ENCODE measurements around the gene GEMIN7. TPM values are rescaled to one million over a fixed set of nuclear protein-coding genes. Genes with fewer than 3 reads are reported as not detected.
A peak's percentile ranks its signal among the peaks of the same experiment; 100 is the strongest.

The GEMIN7 gene
- total RNA-seq, 4 donors from 2014 or later: 22.2 to 34.1 (median 27.9) TPM

DNA sequence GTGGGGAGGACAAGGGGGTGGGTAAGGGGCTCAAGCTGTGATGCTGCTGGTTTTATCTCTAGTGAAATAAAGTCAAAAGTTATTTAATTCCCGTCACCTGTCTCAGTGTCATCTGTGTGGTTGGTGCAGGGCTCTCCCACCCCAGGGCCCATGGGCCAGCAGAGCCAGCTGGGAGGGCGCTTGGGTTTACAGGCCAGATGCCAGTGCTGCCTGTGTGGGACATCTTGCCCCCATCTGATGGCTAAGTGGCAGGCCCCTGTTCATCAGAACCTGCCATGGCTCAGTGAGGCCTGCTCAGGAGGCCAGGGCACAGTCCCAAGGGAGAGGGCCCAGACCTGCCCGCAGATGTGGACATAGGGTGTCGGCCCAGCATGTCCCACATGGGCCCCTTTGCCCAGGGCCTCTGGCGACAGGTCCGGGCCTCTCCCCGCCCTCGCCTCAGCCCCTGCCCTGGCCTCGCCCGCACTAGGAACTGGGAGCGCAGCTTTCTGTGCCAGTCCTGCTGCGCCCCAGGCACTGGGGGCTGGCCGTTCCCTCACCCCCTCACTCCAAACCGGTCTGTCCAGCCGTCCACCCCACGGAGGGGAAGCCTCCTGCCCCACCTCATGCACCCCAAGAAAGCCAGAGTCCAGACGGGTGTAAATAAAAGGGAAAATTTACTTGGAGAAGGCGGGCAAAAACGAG is 8.1 kb upstream of the GEMIN7 start:
- DNase-seq (ENCODE audit: low spot score) (no peak), ATAC-seq (ENCODE audit: low FRiP score) (no peak)
- TF ChIP-seq, protein P1, sequence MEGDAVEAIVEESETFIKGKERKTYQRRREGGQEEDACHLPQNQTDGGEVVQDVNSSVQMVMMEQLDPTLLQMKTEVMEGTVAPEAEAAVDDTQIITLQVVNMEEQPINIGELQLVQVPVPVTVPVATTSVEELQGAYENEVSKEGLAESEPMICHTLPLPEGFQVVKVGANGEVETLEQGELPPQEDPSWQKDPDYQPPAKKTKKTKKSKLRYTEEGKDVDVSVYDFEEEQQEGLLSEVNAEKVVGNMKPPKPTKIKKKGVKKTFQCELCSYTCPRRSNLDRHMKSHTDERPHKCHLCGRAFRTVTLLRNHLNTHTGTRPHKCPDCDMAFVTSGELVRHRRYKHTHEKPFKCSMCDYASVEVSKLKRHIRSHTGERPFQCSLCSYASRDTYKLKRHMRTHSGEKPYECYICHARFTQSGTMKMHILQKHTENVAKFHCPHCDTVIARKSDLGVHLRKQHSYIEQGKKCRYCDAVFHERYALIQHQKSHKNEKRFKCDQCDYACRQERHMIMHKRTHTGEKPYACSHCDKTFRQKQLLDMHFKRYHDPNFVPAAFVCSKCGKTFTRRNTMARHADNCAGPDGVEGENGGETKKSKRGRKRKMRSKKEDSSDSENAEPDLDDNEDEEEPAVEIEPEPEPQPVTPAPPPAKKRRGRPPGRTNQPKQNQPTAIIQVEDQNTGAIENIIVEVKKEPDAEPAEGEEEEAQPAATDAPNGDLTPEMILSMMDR (IDR thresholded peaks at IDR 0.05): no peak

DNA sequence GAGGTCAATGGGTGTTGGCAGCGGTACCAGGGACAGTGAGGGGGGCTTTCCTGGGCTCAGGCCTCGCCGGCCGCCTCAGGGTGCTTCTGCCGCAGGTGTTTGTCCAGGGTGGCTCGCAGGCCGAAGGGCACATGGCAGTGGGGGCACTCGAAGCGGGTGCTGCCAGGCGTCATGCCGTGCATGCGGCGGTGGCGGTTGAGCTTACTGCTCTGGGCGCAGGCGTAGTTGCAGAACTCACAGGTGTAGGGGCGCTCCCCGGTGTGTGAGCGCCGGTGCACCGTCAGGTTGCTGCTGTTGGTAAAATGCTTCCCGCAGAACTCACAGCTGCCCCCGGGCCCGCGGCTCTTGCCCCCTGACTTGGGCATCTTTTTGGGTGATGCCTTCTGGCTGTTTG is 7.5 kb upstream of the GEMIN7 start:
- TF ChIP-seq, protein P1 (IDR thresholded peaks at IDR 0.05): no peak
- DNase-seq (ENCODE audit: low spot score) (no peak), ATAC-seq (ENCODE audit: low FRiP score) (no peak)

DNA sequence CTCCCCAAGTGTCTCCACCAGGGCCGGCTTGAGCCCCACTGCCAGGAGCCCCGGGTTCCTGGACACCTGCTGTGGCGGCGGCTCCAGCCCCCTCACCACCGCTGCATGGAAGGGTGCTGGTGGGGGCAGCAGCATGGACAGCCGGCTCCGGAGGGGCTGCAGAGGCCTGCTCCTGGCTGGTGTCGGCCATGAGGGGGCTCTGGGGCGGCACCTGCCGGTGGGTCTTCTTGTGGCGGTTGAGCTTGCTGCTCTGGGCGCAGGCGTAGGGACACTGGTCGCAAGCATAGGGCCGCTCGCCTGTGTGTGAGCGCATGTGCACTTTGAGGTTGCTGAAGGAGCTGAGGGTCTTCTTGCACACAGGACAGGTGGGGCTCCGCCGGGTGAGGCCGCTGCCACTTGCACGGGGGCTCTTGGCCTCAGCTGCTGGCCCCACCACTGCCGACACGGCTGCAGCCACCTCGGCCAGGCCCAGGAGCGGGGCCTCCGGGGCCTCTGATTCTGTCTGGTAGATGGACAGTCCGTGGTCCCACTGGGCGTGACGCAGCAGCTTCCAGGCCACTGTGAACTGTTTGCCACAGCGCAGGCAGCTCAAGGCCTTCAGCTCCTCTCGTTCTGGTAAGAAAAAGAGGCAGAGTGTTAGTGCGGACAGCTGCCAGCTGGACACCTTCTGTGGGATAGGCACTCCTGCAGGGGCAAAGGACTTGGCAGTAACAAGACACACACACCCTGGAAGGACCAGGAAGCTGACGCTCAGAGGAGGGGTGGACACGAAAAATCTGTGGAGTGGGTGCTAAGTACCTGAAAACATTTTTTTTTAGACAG is 6.9 kb upstream of the GEMIN7 start:
- DNase-seq (ENCODE audit: low spot score) (no peak), ATAC-seq (ENCODE audit: low FRiP score) (no peak)
- TF ChIP-seq, protein P1 (IDR thresholded peaks at IDR 0.05): no peak

DNA sequence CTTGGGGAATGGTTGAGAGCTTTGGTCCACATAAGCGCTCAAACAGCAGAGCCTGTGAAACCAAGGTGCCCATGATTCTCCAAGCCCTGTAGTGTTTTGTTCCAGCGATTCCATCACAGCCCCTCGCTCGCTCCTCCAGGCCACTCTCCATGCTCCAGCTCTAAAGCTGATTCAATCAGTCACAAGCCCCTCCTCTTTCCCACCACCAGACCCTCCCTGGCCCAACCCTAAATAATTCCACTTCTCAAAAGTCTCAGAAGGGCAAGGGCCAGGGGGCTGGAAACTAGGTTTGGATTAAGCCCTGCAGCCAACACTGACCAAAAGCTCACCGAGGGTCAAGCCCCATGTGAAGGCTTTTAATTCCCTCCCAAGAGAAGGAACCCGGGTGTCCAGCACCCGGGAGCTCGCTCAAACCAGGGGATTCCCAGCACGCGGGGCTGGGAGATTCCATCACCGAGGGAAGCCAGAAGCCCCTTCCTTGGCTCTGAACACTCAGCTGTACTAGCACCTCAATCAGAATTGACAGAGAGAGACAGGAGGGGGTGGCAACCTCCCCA is 4.2 kb upstream of the GEMIN7 start:
- ATAC-seq (ENCODE audit: low FRiP score) (no peak), DNase-seq (ENCODE audit: low spot score) (no peak)
- TF ChIP-seq, protein P1 (IDR thresholded peaks at IDR 0.05): no peak

GRCh38 chr19:45075301-45076028 is 3.6 kb upstream of the GEMIN7 start:
- TF ChIP-seq, protein P1 (IDR thresholded peaks at IDR 0.05): no peak

GRCh38 chr19:45076029-45076850 is 2.8 kb upstream of the GEMIN7 start, which contains the start of gene ZNF296:
ZNF296 (minus strand) TSS chr19:45076478; CDS start chr19:45076373, 105 bp downstream.
- no peak for DNase-seq (ENCODE audit: low spot score)
- TF ChIP-seq, protein P1 (IDR thresholded peaks at IDR 0.05): no peak
- ATAC-seq (ENCODE audit: low FRiP score): peak; percentile 54

More at GRCh38 chr19:45075301-45076028, 3.6 kb upstream of the GEMIN7 start:
- ATAC-seq (ENCODE audit: low FRiP score) (peak; percentile 25), DNase-seq (ENCODE audit: low spot score) (no peak)

All from omental fat pad (tissue), 4 donors.